Activated CD8-positive, alpha-beta memory T cell treated with anti-CD3 and anti-CD28 coated beads for 36 hours (primary cell): ENCODE data around the gene GALK2. TPM values are rescaled to one million over a fixed set of nuclear protein-coding genes. Genes with fewer than 3 reads are reported as not detected.
"Not testable (repeated sequence)": the region's sequence is repeated elsewhere in the genome, so short reads cannot be mapped to it uniquely, and the experiment has no call there.

Experiments used
- CTCF ChIA-PET: fragments of 350-600 bp; sonication (Branson Sonifier 250); formaldehyde crosslinking; loops from one replicate; lab custom pipeline; 2021; ENCODE audit warnings: antibody characterized with exemption; lab: Charles Lee
- POLR2A ChIA-PET: fragments of 350-600 bp; sonication (Branson Sonifier 250); formaldehyde crosslinking; loops from one replicate; lab custom pipeline; 2021; ENCODE audit warnings: antibody characterized with exemption; lab: Charles Lee
- total RNA-seq, 2 experiments: library from RNA; stranded (reverse); gene quantifications; one replicate each; pipeline ENCODE4 v1.2.3, GENCODE V29; 2021

Gene GALK2
- total RNA-seq, 2 experiments from 2014 or later: 26.0 to 30.2 TPM

- POLR2A ChIA-PET: no interaction called here
- CTCF ChIA-PET: no interaction called here
Measured at GRCh38 chr15:49306551-49306950, 136.5 kb downstream of the GALK2 start.

DNA sequence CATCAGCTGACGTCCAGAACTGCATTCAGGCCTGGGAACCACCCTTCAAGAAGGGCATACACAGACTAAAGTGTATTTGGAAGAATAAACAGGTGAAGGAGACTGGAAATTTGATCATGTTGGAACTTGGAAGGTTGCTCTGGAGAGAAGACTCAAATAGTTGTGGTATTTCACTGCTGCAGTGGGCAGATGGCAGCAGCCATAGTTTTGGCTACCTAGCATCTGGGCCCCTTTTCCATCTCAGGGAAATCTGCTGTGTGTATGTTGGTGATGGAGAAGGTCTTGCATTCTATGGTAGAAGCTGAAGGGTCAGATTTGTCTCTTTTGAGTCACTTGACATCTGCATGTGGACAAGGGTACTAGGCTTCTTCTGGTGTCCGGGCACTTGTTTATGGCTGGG, 138.6 kb downstream of the GALK2 start:
- POLR2A ChIA-PET: no interaction called here
- CTCF ChIA-PET: no interaction called here

DNA sequence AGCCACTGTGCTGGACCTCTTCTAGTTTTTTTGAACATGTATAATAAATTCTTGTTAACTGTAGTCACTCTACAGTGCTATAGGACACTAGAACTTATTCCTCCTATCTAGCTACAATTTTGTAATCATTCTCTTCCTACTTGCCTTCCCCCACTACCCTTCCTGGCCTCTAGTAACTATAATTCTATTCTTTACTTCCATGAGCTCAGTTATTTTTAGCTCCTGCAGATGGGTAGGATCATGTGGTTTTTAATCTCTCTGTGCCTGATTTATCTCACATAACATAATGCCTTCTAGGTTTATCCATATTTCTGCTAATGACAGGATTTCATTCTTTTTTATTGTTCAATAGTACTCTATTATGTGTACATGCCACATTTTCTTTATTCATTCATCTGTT, 139.8 kb downstream of the GALK2 start:
- ChIA-PET POLR2A (no interaction called here), CTCF (no interaction called here)

- ChIA-PET CTCF (no interaction called here), POLR2A (no interaction called here)
Measured at GRCh38 chr15:49313650-49314049, 143.6 kb downstream of the GALK2 start.

DNA sequence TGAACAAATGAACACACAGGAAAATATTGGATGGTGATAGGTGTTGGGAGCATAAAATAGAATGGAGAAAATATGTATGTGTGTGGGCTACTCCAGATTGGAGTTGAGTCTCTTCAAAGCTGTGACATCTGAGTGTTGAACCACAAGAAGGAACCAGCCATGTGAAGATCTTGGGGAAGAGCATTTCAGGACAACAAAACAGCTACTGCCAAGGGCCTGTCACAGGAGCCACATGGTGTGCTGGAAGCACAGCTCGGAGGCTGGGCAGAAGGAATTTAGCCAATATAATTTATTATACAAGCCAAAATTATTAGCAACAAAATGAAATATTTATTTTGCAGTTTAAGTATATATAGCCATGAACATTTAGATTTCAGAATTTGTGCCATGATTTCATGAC, 144.7 kb downstream of the GALK2 start:
- ChIA-PET POLR2A (no interaction called here), CTCF (no interaction called here)

DNA sequence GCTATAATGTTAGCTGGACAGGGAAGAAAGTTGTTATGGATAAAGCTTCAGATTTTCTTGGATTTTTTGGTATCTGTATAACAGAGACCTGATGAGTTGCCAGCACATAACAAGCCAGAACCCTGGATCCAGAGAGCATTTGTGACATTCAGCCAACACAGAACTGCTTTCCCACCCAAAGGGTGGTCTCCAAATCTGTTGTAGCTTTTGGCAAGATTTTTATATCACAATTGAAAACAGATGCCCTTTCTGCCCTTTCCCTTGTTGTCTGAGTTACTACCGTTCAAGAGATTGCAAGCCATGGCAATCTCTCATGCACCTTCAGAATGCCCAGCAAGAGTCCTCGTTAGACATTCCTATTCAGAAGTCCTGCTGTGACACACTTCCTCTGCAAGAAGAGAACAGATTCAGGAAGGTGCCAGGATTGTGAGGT, 145.4 kb downstream of the GALK2 start:
- ChIA-PET POLR2A (no interaction called here), CTCF (no interaction called here)

GRCh38 chr15:49320351-49320750, 150.3 kb downstream of the GALK2 start:
- POLR2A ChIA-PET: no interaction called here
- CTCF ChIA-PET: interaction anchor here (0.8 kb wide), 1 partner anchor 9 kb away, joined by 4 read pairs; no protein-coding TSS in a partner anchor

DNA sequence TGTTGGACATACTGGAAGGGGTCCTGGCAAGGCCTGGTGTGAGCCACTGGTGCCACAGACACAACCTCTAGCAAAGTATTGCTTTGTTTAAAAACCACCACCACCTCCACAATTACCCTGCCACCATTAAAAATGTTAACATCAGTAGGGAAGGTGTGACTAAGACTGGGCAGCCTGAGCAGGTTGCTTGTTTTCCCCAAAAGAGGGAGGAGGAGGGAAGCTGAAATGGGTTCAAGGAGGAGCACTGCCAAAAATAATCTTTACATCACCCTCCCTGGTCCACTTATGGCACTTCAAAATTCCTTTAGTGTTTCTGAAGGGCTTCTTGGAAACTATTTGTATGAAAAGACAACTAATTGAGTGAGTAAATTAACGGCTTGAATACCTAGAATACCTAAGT, 153.2 kb downstream of the GALK2 start:
- ChIA-PET POLR2A (no interaction called here), CTCF (no interaction called here)

GRCh38 chr15:49327927-49328326, 157.9 kb downstream of the GALK2 start:
- ChIA-PET CTCF (no interaction called here), POLR2A (no interaction called here)

GRCh38 chr15:49328941-49329340, 158.9 kb downstream of the GALK2 start:
- ChIA-PET POLR2A (no interaction called here), CTCF (interaction anchor here (1.3 kb wide), 1 partner anchor 9 kb away, joined by 4 read pairs; no protein-coding TSS in a partner anchor)

DNA sequence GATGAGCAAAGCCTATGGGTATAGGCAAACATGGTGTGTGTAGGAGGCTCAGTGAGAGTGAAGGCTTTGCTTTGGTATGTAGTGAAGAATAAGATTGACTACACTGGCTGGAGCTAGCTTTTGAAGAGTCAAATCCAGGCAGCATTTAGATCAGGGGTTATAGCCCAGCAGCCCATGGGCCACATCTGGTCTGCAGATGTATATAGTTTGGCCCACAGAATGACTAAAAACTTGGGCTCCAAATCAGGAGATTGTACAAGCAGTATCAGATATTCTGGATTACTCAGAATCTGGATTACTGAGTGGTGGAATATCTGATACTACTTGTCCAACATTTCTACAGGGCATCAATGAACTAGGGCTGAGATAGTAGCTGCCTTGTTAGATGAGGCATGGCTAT, 160.1 kb downstream of the GALK2 start:
- POLR2A ChIA-PET: no interaction called here

GRCh38 chr15:49331442-49331841, 161.4 kb downstream of the GALK2 start:
- ChIA-PET POLR2A (no interaction called here), CTCF (no interaction called here)

More for the DNA sequence above, 160.1 kb downstream of the GALK2 start:
- CTCF ChIA-PET: no interaction called here

DNA sequence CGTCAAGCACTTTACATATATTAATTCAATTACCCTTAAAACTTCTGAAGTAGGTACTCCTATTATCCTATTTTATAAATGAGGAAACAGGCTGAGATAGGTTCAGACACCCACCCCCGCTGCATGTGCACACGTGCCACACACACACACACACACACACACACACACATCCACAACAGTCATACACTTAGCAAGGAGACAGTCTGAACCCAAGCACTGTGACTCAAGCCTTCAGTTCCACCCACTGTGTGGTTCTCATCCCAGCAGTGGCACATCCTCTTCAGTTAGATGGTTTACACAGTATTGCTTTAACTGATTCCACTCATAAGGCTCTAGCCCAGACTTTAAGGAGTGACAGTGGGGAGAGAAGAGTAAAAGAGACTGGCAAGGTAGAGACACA, 161.9 kb downstream of the GALK2 start:
- POLR2A ChIA-PET: no interaction called here
- CTCF ChIA-PET: no interaction called here

- ChIA-PET POLR2A (no interaction called here), CTCF (no interaction called here)
Measured at GRCh38 chr15:49339656-49340055, 169.6 kb downstream of the GALK2 start.

GRCh38 chr15:49343546-49343945, 173.5 kb downstream of the GALK2 start:
- ChIA-PET POLR2A (no interaction called here), CTCF (no interaction called here)

GRCh38 chr15:49354439-49354838, 184.4 kb downstream of the GALK2 start:
- POLR2A ChIA-PET, CTCF ChIA-PET: not testable (repeated sequence)

DNA sequence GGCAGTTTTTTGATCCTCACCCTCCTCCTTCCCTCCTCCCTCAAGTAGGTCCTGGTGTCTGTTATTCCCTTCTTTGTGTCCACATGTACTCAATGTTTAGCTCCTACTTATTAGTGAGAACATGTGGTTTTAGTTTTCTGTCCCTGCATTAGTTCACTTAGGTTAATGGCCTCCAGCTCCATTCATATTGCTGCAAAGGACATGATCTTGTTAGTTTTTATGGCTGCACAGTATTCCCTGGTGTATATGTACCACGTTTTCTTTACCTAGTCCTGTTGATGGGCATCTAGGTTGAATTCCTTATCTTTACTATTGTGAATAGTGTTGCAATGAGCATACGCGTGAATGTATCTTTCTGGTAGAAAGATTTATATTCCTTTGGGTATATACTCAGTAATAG, 191.3 kb downstream of the GALK2 start:
- ChIA-PET POLR2A (no interaction called here), CTCF (no interaction called here)

DNA sequence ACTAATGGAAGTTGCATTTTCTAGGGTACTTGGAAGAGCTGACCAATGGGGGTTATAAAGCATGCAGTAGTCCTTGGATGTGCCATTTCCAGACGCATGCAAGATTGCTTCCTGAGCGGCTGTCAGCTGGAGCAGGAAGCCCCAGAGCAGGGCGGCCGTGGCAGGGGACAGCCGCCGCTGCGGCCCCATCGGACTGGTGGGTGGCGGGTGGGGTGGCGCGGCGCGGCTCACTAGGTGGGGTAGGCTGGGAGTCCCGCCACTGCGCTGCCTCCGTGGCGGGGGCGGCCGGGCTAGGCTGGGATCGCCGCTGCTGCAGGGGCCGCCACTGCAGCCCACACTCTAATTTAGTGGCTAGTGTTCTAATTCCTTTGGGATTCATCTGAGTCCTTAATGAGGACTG, 196.4 kb downstream of the GALK2 start:
- ChIA-PET POLR2A (no interaction called here), CTCF (no interaction called here)

GRCh38 chr15:49370782-49371181, 200.7 kb downstream of the GALK2 start:
- CTCF ChIA-PET: no interaction called here
- POLR2A ChIA-PET: no interaction called here

DNA sequence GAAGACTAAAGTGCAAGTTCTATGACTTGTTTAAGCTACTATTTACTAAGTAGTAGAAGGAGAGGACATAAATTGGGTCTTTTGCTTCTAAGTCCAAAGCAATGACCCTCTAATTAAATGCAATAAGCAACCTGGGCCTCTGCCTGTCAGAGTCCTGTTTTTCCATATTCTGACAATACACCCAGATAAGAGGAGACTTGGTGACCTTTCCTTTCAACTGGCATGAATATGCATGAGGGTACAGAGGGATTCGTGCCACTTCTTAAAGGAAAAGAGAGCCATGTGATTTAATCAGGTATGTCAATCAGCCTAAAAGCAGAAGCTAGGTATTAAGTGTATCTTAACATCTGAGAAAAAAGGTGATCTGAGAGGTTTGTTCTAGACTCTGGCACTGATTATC, 202.3 kb downstream of the GALK2 start:
- ChIA-PET CTCF (no interaction called here), POLR2A (no interaction called here)

DNA sequence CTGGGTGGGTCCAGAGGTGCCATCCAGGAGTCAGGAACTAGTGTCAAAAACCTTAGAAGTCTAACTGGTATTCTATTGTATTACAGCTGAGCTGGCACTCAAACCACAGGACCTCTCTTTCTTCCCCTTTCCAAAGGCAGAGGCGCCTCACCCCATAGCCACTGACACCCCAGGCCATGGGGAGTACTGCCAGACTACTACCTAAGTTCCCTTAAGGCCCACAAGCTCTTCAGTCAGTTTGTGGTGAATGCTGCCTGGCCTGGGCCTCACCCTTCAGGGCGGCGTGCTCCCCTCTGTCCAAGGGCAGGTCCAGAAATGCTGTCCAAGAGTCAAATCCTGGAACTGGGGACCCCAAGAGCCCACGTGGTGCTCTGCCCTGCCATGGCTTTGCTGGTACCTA, 209.9 kb downstream of the GALK2 start:
- POLR2A ChIA-PET: no interaction called here
- CTCF ChIA-PET: no interaction called here

DNA sequence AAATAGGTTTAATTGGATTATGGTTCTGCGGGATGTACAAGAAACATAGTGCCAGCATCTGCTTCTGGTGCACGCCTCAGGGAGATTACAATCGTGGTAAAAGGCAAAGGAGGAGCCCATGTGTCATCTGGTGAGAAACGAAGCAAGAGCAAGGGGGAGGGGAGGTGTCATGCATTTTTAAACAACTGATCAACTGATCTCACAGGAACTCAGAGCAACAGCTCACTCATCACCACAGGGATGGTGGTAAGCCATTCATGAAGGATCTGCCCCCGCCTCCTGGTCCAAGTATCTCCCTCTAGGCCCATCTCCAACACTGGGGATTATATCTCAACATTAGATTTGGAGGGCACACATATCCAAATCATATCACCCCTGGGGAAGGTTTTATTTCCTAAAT, 210.9 kb downstream of the GALK2 start:
- ChIA-PET CTCF (no interaction called here), POLR2A (no interaction called here)
